ENCODE results near the gene CA10.

GRCh38 chr17:51933647-51934046 lies 224.9 kb downstream of the CA10 start:
- TF ChIP-seq EZH2 (IDR thresholded peaks at IDR 0.05; ENCODE audit: low read depth): no peak
- TF ChIP-seq CTCF (conservative IDR thresholded peaks at IDR 0.05): no peak

Measured in PC-9 (cell line).